Mesendoderm (in vitro differentiated cells): ENCODE measurements around the gene RTTN.

Source experiments
- DNase-seq: peaks from one replicate; pipeline ENCODE4 v3.0.0; 2013
- H2AK5ac ChIP-seq: 2 replicates; pipeline ENCODE4 v1.6.1; 2013; ENCODE audit warnings: low read length, inconsistent platforms
- H2BK120ac ChIP-seq: 2 replicates; pipeline ENCODE4 v1.6.1; 2013; ENCODE audit warnings: low read depth, mild to moderate bottlenecking, low read length, moderate library complexity, mixed read lengths
- H2BK15ac ChIP-seq: replicated peaks from 2 replicates; pipeline ENCODE4 v1.6.1; 2013; ENCODE audit warnings: low read depth, mild to moderate bottlenecking, moderate library complexity
- H2BK5ac ChIP-seq: 2 replicates; pipeline ENCODE4 v1.6.1; 2013; ENCODE audit warnings: low read length, inconsistent platforms
- H3K18ac ChIP-seq: 2 replicates; pipeline ENCODE4 v1.6.1; 2013; ENCODE audit warnings: mild to moderate bottlenecking, low read length, mixed read lengths
- H3K23ac ChIP-seq: one replicate; pipeline ENCODE4 v1.6.1; 2013; ENCODE audit warnings: low read length
- H3K27ac ChIP-seq: 2 replicates; pipeline ENCODE4 v1.5.1; 2013; ENCODE audit warnings: low read depth, mild to moderate bottlenecking, inconsistent platforms, low read length, moderate library complexity
- H3K27me3 ChIP-seq: 2 replicates; pipeline ENCODE4 v1.6.1; 2013; ENCODE audit warnings: low read length, control low read depth, mild to moderate bottlenecking, inconsistent platforms; ENCODE audit not compliant: insufficient read depth, poor library complexity
- H3K36me3 ChIP-seq: 2 replicates; pipeline ENCODE4 v1.6.1; 2013; ENCODE audit warnings: low read length, inconsistent platforms; ENCODE audit not compliant: control insufficient read depth, insufficient read depth
- H3K4ac ChIP-seq: one replicate; pipeline ENCODE4 v1.6.1; 2013; ENCODE audit warnings: low read depth, mild to moderate bottlenecking, low read length, moderate library complexity
- H3K4me1 ChIP-seq: 2 replicates; pipeline ENCODE4 v1.6.1; 2013; ENCODE audit warnings: low read depth, low read length, inconsistent platforms; ENCODE audit not compliant: control insufficient read depth
- H3K4me2 ChIP-seq: 2 replicates; pipeline ENCODE4 v1.6.1; 2013; ENCODE audit warnings: low read length
- H3K4me3 ChIP-seq: 2 replicates; pipeline ENCODE4 v1.5.1; 2013; ENCODE audit warnings: mild to moderate bottlenecking, low read length
- H3K56ac ChIP-seq: one replicate; pipeline ENCODE4 v1.6.1; 2013; ENCODE audit warnings: low read length
- H3K79me1 ChIP-seq: 2 replicates; pipeline ENCODE4 v1.6.1; 2013; ENCODE audit warnings: low read length, inconsistent platforms
- H3K79me2 ChIP-seq: 2 replicates; pipeline ENCODE4 v1.6.1; 2013; ENCODE audit warnings: mild to moderate bottlenecking, low read length; ENCODE audit not compliant: control insufficient read depth, insufficient read depth
- H3K9ac ChIP-seq: 2 replicates; pipeline ENCODE4 v1.6.1; 2013; ENCODE audit warnings: low read length, inconsistent platforms
- H4K5ac ChIP-seq: one replicate; pipeline ENCODE4 v1.6.1; 2013; ENCODE audit warnings: low read length
- H4K8ac ChIP-seq: one replicate; pipeline ENCODE4 v1.6.1; 2013; ENCODE audit warnings: low read depth, mild to moderate bottlenecking, control low read depth, low read length, moderate library complexity
- WGBS: extraction: QIAGEN DNeasy Blood & Tissue Kit; methylation state at CpG from one replicate; pipeline ENCODE4 v1.1.7; 2013; ENCODE audit warnings: low lambda C conversion rate, missing lambda C conversion rate; ENCODE audit not compliant: insufficient coverage; ENCODE audit errors: extremely low coverage; 5-methylcytosine and 5-hydroxymethylcytosine counted together

The RTTN gene

GRCh38 chr18:69961718-69962117 lies 243.8 kb downstream of the RTTN start:
- no peak overlapping the region for H4K5ac ChIP-seq
- no CpG with 5 or more reads among the region's 3 CpGs for WGBS

GRCh38 chr18:69958422-69958821 lies 247.1 kb downstream of the RTTN start:
- Histone ChIP-seq H4K5ac (no peak overlapping the region), H3K18ac (no peak overlapping the region), H3K27ac (no peak overlapping the region), H3K79me1 (no peaks in the 10 kb centered on the region), H3K79me2 (no peaks in the 10 kb centered on the region), H3K27me3 (no peaks in the 10 kb centered on the region), H2BK15ac (no peak overlapping the region), H2BK120ac (no peak overlapping the region), H2BK5ac (no peak overlapping the region), H2AK5ac (no peak overlapping the region), H3K23ac (no peak overlapping the region), H3K9ac (no peak overlapping the region), H3K56ac (no peak overlapping the region), H3K4me1 (peaks cover 3% of the 10 kb centered on the region), H3K36me3 (no peaks in the 10 kb centered on the region), H4K8ac (no peak overlapping the region), H3K4me3 (no peak overlapping the region), H3K4me2 (no peak overlapping the region), H3K4ac (no peak overlapping the region)
- WGBS = no CpG with 5 or more reads among the region's 5 CpGs
- DNase-seq = no peak

More at GRCh38 chr18:69961718-69962117, 243.8 kb downstream of the RTTN start:
- Histone ChIP-seq H4K8ac (no peak overlapping the region), H3K27ac (no peak overlapping the region), H3K4me3 (no peak overlapping the region), H3K4ac (no peak overlapping the region), H3K79me1 (no peaks in the 10 kb centered on the region), H3K27me3 (no peaks in the 10 kb centered on the region), H3K23ac (no peak overlapping the region), H2BK15ac (no peak overlapping the region), H3K4me1 (peaks cover 1% of the 10 kb centered on the region), H3K4me2 (no peak overlapping the region), H2AK5ac (no peak overlapping the region), H3K79me2 (no peaks in the 10 kb centered on the region), H2BK120ac (no peak overlapping the region), H3K36me3 (no peaks in the 10 kb centered on the region), H3K56ac (no peak overlapping the region), H2BK5ac (no peak overlapping the region), H3K9ac (no peak overlapping the region), H3K18ac (no peak overlapping the region)
- no peak for DNase-seq

- Histone ChIP-seq H2BK120ac (no peak overlapping the region), H2BK15ac (no peak overlapping the region), H3K79me1 (no peaks in the 10 kb centered on the region), H3K4ac (no peak overlapping the region), H3K4me2 (no peak overlapping the region), H3K9ac (no peak overlapping the region), H3K4me3 (no peak overlapping the region), H3K27ac (no peak overlapping the region), H4K8ac (no peak overlapping the region), H3K79me2 (no peaks in the 10 kb centered on the region), H4K5ac (no peak overlapping the region), H3K36me3 (no peaks in the 10 kb centered on the region), H2BK5ac (no peak overlapping the region), H3K27me3 (no peaks in the 10 kb centered on the region), H3K4me1 (peaks cover 3% of the 10 kb centered on the region), H3K23ac (no peak overlapping the region), H3K18ac (no peak overlapping the region), H2AK5ac (no peak overlapping the region), H3K56ac (no peak overlapping the region)
- WGBS = no CpG with 5 or more reads among the region's 3 CpGs
- DNase-seq = no peak
Measured at GRCh38 chr18:69957747-69958146, 247.7 kb downstream of the RTTN start.

GRCh38 chr18:69956665-69957620 lies 248.5 kb downstream of the RTTN start:
- WGBS = no CpG with 5 or more reads among the region's 20 CpGs
- Histone ChIP-seq H3K4me1 (peaks cover 3% of the 10 kb centered on the region), H3K79me1 (no peaks in the 10 kb centered on the region), H2AK5ac (no peak overlapping the region), H2BK120ac (no peak overlapping the region), H3K4me3 (no peak overlapping the region), H3K27ac (no peak overlapping the region), H3K27me3 (no peaks in the 10 kb centered on the region), H2BK15ac (no peak overlapping the region), H3K36me3 (no peaks in the 10 kb centered on the region), H2BK5ac (no peak overlapping the region), H4K5ac (no peak overlapping the region), H3K23ac (no peak overlapping the region), H3K4ac (no peak overlapping the region), H3K56ac (peak overlapping the region; percentile 15), H3K18ac (no peak overlapping the region), H3K79me2 (no peaks in the 10 kb centered on the region), H4K8ac (no peak overlapping the region), H3K4me2 (no peak overlapping the region), H3K9ac (no peak overlapping the region)
- DNase-seq = peak; percentile 11

- WGBS = no CpG with 5 or more reads among the region's 5 CpGs
- H3K56ac ChIP-seq = no peak overlapping the region
- no peak overlapping the region for H3K9ac ChIP-seq
- no peak overlapping the region for H3K27ac ChIP-seq
- no peak overlapping the region for H3K23ac ChIP-seq
- no peaks in the 10 kb centered on the region for H3K27me3 ChIP-seq
- no peak overlapping the region for H4K8ac ChIP-seq
- H2BK5ac ChIP-seq = no peak overlapping the region
- no peak overlapping the region for H2AK5ac ChIP-seq
- H3K4me3 ChIP-seq = no peak overlapping the region
- no peak for DNase-seq
- H4K5ac ChIP-seq = no peak overlapping the region
- no peak overlapping the region for H3K4ac ChIP-seq
- no peak overlapping the region for H3K18ac ChIP-seq
- no peak overlapping the region for H2BK120ac ChIP-seq
- no peak overlapping the region for H3K4me2 ChIP-seq
- H3K36me3 ChIP-seq = no peaks in the 10 kb centered on the region
- H3K79me2 ChIP-seq = no peaks in the 10 kb centered on the region
- H3K4me1 ChIP-seq = peaks cover 3% of the 10 kb centered on the region
- no peaks in the 10 kb centered on the region for H3K79me1 ChIP-seq
- no peak overlapping the region for H2BK15ac ChIP-seq
Measured at GRCh38 chr18:69956057-69956456, 249.4 kb downstream of the RTTN start.
